ENCODE results near the gene PLEKHG4.

DNA sequence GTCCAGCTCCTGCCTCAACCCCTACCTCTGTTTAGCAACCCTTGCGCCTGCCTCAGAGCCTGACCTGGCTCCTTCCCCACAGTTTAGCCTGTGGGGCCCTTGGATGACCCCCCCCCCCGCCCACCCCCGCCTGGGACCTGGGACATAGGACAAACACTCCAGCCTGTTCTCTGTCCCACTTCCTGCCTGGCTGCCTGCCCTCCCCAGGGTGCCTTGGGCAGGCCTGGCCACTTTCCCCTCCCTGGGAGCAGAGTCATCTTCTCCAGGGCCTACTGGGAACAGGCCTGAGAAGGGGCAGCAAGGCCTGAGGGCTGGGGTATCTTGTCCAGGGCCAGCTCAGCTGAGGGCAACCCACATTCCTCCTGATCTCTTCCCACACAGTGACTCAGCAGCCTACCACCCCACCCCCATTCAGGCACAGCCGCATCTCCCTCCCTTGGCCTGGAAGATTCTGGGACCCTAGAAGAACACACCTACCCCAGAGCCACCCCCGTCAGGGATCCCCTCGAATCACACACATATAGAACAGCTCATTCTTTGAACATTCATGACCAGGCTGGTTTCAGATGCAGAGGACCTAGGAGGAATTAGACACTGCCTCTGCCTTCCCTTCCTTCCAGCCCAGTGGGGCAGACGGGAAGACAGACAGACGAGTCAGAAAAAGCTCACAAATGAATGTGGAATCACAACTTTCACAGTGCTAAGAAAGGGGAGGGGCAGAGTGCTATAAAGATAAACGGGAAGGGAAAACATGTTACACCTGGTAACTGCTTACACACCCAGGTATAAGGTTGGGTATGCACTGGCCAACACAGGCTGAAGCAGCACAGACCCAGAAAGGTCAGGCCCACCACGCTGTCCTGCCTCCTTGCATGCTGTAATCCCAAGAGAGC lies 38.1 kb upstream of the PLEKHG4 start:
- no peak for TF ChIP-seq POLR2AphosphoS5 (IDR thresholded peaks at IDR 0.05; ENCODE audit: low read depth, low read length)
- TF ChIP-seq POLR2A (IDR thresholded peaks at IDR 0.05; ENCODE audit: low read depth, low read length), result no peak
- TF ChIP-seq SPI1 (IDR thresholded peaks at IDR 0.05; ENCODE audit: low read depth, low read length), result no peak
- TF ChIP-seq POU2F2 (IDR thresholded peaks at IDR 0.05; ENCODE audit: low read depth, low read length), result no peak

Data from GM12891 (cell line).